Hindlimb muscle (tissue), 1 donor: Measurements from ENCODE around the gene APOO. TPM values are rescaled to one million over a fixed set of nuclear protein-coding genes. Genes with fewer than 3 reads are reported as not detected.

Source experiments
- DNase-seq: peaks from one replicate; pipeline ENCODE4 v3.0.0-alpha.2; 2013
- polyA plus RNA-seq: library from polyadenylated mRNA; unstranded; fragments of 120-200 nt; gene quantifications from one replicate; pipeline ENCODE4 v1.2.1, GENCODE V29; 2013; ENCODE audit not compliant: insufficient read length

The APOO gene
- polyA plus RNA-seq, 1 donor = 19.3 TPM

GRCh38 chrX:23816179-23816578, 91.6 kb downstream of the APOO start:
- DNase-seq = no peak

DNA sequence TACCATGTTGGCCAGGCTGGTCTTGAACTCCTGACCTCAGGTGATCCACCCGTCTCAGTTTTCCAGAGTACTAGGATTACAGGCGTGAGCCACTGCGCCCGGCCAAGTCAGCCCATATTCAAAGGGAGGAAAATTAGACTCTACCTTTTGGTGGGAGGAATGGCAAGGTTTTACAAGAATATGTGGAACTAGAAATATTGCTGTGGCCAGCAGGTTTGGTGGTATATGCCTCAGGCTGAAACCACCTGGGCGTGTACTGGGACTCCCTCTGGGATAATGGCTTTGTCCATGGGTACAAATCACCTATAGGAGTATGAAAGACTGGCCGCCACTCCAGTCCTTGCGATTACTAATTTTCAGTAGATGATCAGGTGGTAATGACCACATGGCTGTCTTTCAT, 92.4 kb downstream of the APOO start:
- no peak for DNase-seq

DNA sequence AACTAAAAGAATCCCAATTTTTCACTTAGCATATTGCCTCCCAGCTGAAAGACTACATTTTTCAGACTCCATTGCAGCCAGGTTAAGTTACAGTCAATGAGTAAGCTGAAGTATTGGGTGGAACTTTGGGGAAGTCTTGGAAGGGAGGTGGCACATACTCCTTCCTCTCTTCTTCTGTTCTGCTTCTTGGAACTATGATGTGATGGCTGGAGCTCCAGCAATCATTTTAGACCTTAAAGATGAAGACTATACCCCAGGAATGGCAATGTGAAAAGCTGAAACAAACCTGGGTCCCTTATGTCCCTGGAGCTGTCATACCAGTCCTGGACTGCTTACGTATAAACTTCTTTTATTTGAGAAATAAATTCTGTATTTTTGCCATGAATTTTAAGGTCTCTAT, 93.9 kb downstream of the APOO start:
- no peak for DNase-seq

- no peak for DNase-seq
Observed at GRCh38 chrX:23811656-23812055, 96.1 kb downstream of the APOO start.

DNA sequence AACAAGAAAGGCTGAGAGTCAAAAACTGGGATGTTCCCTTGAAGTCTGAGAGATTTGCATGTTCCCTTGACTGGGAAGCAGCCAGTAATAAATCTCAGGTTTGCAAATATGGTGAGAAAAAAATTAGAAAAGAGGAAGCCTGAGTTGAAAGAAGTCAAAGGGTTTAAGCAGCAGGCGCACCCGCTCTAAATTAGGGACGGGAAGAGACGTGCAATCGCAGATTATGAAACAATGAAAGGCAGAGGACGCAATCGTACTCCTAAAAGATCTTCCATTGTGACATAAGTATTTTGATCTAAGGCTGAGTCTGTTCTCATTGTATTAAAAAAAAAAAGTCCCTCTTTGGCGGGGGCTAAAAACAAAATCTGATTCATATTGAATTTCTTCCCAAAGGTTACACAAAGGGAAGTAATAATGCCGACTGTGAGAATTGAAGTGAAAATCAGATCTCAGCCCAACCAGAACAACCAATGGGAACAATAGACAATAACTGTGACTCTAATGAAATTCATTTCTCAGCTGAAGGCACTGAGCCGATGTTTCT, 96.6 kb downstream of the APOO start:
- no peak for DNase-seq

DNA sequence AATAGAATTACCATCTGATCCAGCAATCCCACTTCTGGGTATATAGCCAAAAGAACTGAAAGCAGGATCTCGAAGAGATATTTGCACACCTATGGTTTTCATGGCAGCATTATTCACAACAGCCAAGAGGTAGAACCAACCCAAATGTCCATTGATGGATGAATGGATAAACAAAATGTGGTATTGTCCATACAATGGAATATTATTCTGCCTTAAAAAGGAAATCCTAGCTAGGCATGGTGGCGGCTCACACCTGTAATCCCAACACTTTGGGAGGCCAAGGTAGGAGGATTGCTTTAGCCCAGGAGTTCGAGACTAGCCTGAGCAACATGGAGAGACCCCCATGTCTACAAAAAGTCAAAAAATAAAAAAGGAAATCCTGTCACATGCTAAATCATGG, 97.5 kb downstream of the APOO start:
- no peak for DNase-seq

GRCh38 chrX:23805389-23805788, 102.3 kb downstream of the APOO start:
- DNase-seq = no peak

- no peak for DNase-seq
Observed at GRCh38 chrX:23804578-23804977, 103.2 kb downstream of the APOO start.

DNA sequence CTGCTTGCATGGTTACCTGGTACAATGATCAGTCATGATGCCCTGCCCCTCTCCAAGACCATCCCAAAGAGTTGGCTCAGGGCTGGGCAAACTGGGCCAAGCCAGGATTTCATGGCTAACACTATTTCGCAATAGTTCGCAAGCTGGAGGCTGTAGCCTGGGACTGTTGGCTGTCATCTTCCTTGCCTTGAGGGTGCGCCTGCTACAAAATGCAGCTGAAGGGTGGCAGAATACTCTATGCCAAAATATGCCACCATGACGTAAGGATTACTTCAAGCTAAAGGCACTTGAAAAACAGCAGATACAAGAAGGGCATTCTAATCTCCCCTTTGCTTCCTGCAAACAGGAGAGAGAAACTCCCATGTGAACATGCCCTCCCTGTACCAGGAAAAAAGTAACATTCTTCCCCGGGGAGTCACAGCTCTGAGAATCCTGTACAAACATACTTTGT, 103.8 kb downstream of the APOO start:
- no peak for DNase-seq

DNA sequence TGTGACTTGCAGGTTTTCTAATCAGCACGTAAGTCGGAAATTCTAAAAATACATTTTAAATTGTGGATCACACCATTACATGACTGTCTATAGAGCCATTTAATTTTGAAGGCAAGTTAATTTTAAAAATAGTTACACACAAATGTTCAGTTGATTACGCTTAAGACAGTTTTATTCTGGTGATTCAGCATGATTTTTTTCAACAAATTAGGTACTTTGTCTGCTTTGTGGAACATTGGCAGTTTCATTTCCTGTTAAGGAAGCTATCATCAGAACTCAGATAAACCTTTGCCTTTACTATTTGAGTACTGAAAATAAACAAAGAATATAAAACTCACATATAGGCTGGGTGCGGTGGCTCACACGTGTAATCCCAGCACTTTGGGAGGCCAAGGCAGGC, 105.3 kb downstream of the APOO start:
- DNase-seq = no peak

- DNase-seq = no peak
Observed at GRCh38 chrX:23799469-23800065, 108.2 kb downstream of the APOO start.

DNA sequence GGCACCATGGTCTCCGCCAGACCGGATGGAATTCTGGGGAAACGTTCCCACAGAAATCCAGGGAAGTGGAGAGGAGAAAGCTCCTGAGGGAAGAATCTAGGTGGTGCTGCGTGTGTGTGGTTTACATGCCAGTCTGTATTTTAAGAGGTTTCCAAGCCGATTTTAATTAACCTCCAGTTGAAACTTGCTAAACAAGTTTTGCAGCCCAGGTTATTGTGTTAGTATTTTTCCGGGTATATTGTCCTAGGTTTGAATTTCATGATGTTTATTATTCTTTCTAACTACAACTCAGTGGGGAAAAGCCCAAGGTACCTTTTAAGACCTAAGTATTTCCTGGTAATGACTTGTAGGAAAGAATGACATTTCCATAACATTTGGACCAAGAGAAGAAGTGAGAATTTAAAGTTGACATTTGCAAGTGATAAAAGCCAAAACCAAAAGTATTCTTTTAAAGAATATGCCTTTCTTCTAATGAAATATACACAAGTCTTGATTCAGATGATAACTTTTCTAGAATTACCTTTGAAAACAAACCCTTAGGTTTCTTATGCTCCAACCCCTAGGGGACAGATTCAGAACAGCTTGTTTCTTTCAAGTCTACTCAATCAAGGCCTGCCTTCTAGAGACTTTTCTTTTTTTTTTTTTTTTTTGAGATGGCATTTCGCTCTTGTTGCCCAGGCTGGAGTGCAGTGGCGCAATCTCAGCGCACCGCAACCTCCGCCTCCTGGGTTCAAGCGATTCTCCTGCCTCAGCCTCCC, 110.2 kb downstream of the APOO start:
- DNase-seq = no peak

GRCh38 chrX:23795221-23795620, 112.5 kb downstream of the APOO start:
- DNase-seq = no peak

GRCh38 chrX:23792861-23793553, 114.7 kb downstream of the APOO start:
- DNase-seq = no peak

GRCh38 chrX:23790155-23790497, 117.6 kb downstream of the APOO start:
- no peak for DNase-seq

GRCh38 chrX:23789386-23790154, 118.2 kb downstream of the APOO start:
- DNase-seq = no peak

DNA sequence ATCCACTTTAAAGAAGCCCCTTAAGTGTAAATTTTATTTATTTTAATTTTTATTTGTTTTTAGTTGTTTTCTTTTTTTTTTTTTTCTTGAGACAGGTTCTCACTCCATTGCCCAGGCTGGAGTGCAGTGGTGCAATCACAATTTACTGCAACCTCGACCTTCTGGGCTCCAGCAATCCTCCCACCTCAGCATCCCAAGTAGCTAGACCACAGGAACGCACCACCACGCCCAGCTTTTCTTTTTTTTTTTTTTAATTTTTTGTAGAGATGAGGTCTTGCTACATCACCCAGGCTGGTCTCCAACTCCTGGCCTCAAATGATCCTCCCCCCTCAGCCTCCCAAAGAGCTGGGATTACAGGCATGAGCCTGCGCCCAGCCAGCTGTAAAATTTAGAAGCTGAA, 118.8 kb downstream of the APOO start:
- DNase-seq = no peak

DNA sequence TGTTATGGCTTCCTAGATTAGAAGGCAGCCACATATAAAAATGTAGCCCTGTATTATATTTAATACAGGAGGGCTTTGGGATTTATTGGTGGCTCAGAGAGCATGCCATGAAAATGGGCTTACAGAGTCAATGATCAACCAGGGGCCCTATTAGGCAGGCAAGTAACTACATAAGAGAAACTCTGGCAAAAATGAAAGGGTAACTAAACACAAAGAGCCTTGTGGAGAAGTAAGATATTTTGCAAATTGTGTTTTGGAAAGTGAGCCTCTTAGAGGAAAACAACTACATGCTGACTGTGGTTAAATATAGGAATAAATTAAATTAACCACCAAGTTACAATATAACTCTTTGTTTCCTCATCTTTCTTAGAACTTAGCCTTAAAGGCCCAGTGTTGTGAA, 119.2 kb downstream of the APOO start:
- DNase-seq = no peak

- no peak for DNase-seq
Observed at GRCh38 chrX:23787745-23788118, 120.0 kb downstream of the APOO start.

DNA sequence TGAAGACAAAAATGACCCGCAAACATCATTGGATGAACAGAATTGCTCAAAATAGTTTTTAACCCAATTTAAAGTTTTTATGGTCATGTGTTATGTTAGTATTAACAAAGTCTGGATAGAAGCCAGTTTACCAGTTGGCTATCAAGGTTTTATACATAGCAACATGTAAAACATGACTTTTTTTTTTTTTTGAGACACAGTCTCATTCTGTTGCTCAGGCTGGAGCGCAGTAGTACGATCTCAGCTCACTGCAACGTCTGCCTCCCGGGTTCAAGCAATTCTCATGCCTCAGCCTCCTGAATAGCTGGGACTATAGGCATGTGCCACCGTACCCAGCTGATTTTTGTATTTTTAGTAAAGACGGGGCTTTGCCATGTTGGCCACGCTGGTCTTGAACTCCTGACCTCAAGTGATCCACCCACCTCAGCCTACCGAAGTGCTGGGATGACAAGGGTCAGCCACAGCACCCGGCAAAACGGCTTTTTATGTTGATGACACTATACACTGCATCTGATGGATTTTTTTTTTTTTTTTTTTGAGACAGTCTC, 121.4 kb downstream of the APOO start:
- DNase-seq = no peak

- DNase-seq = no peak
Observed at GRCh38 chrX:23785580-23785979, 122.2 kb downstream of the APOO start.

GRCh38 chrX:23784470-23785331, 123.0 kb downstream of the APOO start:
- no peak for DNase-seq
